Stimulated activated CD8-positive, alpha-beta memory T cell treated with anti-CD3 and anti-CD28 coated beads, Interleukin-15, amount 100 ng/mL, for 1 hour (primary cell): Measurements from ENCODE around the gene ANKRD1.
"Not testable (repeated sequence)": the region's sequence is repeated elsewhere in the genome, so short reads cannot be mapped to it uniquely, and the experiment has no call there.

Experiments used
- DNase-seq: peaks from one replicate; pipeline ENCODE4 v3.0.0-alpha.2; 2020; ENCODE audit warnings: low read depth

The ANKRD1 gene

GRCh38 chr10:90920986-90921666 lies at the start of gene ANKRD1:
Gene ANKRD1, minus strand, starts transcription at chr10:90921087. Its CDS starts 60 bp downstream, at chr10:90921027.
- DNase-seq: no peak

GRCh38 chr10:90969947-90970673 lies 49.2 kb upstream of the ANKRD1 start:
- no peak for DNase-seq

GRCh38 chr10:90969121-90969534 lies 48.2 kb upstream of the ANKRD1 start:
- no peak for DNase-seq

- no peak for DNase-seq
These were observed 47.6 kb upstream of the ANKRD1 start for GRCh38 chr10:90968328-90969081.

- DNase-seq: no peak
These were observed 47.0 kb upstream of the ANKRD1 start for GRCh38 chr10:90967865-90968264.

GRCh38 chr10:90966146-90966545 lies 45.3 kb upstream of the ANKRD1 start:
- no peak for DNase-seq

GRCh38 chr10:90965720-90966119 lies 44.8 kb upstream of the ANKRD1 start:
- no peak for DNase-seq

- no peak for DNase-seq
These were observed 44.0 kb upstream of the ANKRD1 start for GRCh38 chr10:90964781-90965465.

GRCh38 chr10:90963331-90963730 lies 42.4 kb upstream of the ANKRD1 start:
- DNase-seq: no peak

GRCh38 chr10:90960355-90960814 lies 39.5 kb upstream of the ANKRD1 start:
- DNase-seq: no peak

GRCh38 chr10:90959826-90960225 lies 38.9 kb upstream of the ANKRD1 start:
- no peak for DNase-seq

- no peak for DNase-seq
These were observed 37.9 kb upstream of the ANKRD1 start for GRCh38 chr10:90958781-90959180.

- DNase-seq: no peak
These were observed 26.4 kb upstream of the ANKRD1 start for GRCh38 chr10:90947030-90947960.

GRCh38 chr10:90945491-90946070 lies 24.7 kb upstream of the ANKRD1 start:
- DNase-seq: no peak

- DNase-seq: no peak
These were observed 23.9 kb upstream of the ANKRD1 start for GRCh38 chr10:90944749-90945148.

GRCh38 chr10:90942980-90943379 lies 22.1 kb upstream of the ANKRD1 start:
- not testable (repeated sequence) for DNase-seq

GRCh38 chr10:90939648-90940047 lies 18.8 kb upstream of the ANKRD1 start:
- no peak for DNase-seq

- DNase-seq: no peak
These were observed 18.2 kb upstream of the ANKRD1 start for GRCh38 chr10:90939116-90939515.

- no peak for DNase-seq
These were observed 16.9 kb upstream of the ANKRD1 start for GRCh38 chr10:90937645-90938258.

- DNase-seq: no peak
These were observed 15.4 kb upstream of the ANKRD1 start for GRCh38 chr10:90936276-90936659.
